SK-N-SH treated with all-trans-retinoic acid at 6 μM for 48 hours (cell line): ENCODE data around the gene ARHGEF16.

Source experiments
- CREB5 ChIP-seq: fragments of 250-450 bp; sonication (Bioruptor Pico); IDR thresholded peaks from 2 replicates; pipeline ENCODE4 v1.5.1; 2020; ENCODE audit warnings: low read depth, mild to moderate bottlenecking, moderate library complexity
- CSDC2 ChIP-seq: fragments of 250-450 bp; sonication (Bioruptor Pico); IDR thresholded peaks from 2 replicates; pipeline ENCODE4 v1.5.0; 2020; ENCODE audit warnings: mild to moderate bottlenecking, moderate library complexity
- ISL1 ChIP-seq: fragments of 250-450 bp; sonication (Bioruptor Pico); IDR thresholded peaks from 2 replicates; pipeline ENCODE4 v2.1.2; 2022; ENCODE audit warnings: mild to moderate bottlenecking, moderate library complexity
- PATZ1 ChIP-seq: fragments of 250-450 bp; sonication (Bioruptor Pico); IDR thresholded peaks from 2 replicates; pipeline ENCODE4 v1.8.0; 2020; ENCODE audit warnings: mild to moderate bottlenecking, moderate library complexity, borderline replicate concordance
- RARB ChIP-seq: fragments of 250-450 bp; sonication (Bioruptor Pico); IDR thresholded peaks from 2 replicates; pipeline ENCODE4 v1.8.0; 2021; ENCODE audit warnings: mild to moderate bottlenecking, moderate library complexity

DNA sequence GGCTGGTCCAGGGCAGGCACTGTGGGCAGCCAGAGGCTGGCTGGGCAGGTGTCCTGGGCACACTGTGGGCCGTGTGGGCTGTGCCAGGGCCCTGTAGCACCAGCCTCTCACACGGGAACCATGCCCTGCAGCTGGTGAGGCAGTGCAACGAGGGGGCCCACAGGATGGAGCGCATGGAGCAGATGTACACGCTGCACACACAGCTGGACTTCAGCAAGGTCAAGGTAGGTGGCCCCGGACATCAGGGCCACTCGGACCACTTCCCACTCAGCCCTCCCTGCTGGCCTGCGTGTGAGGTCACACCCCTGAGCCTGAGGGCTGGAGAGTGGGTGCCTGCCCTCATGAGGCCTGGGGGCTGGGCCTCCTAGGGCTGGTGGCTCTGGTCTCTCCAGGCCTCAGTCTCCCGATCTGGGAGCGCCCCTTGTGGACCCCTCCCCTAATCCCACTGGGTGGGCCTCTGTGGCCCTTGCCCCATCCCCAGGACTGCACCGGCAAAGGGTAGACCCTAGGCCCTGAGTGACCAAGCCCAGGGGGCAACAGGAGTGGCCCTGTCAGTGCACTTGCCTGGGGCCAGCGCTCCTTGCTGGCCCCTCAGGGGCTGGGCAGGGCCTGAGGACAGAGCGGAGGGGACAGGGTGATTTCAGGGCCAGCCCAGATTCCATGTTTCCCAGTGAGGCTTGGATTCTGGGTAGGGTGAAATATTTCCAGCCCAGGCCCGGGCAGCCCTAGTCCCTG lies 21.5 kb downstream of the ARHGEF16 start:
- TF ChIP-seq CREB5 (no peak), PATZ1 (CRISPR knock-in tag) (no peak), CSDC2 (CRISPR knock-in tag) (no peak), RARB (CRISPR knock-in tag) (no peak), ISL1 (CRISPR knock-in tag) (no peak)
